Skin epidermis (tissue), 12 donors: ENCODE data around the gene HEXD.
A peak's percentile ranks its signal among the peaks of the same experiment; 100 is the strongest.
"Not testable (repeated sequence)": the region's sequence is repeated elsewhere in the genome, so short reads cannot be mapped to it uniquely, and the experiment has no call there.

Experiments used
- H3K27ac ChIP-seq, 21 experiments: fragments of 200-600 bp; sonication (generic) in 11 of 21; one replicate each; pipeline ENCODE4 v1.5.0; 2020; ENCODE audit warnings: mild to moderate bottlenecking in 3 of 21, inconsistent platforms in 2 of 21, moderate library complexity in 2 of 21
- H3K4me3 ChIP-seq, 7 experiments: fragments of 200-600 bp; sonication (generic) in 2 of 7; one replicate each; pipeline ENCODE4 v1.5.0; 2020; ENCODE audit warnings: inconsistent platforms in 2 of 7, mild to moderate bottlenecking in 2 of 7, moderate library complexity in 1 of 7

The HEXD gene

GRCh38 chr17:82381703-82382009 lies 36.5 kb upstream of the HEXD start:
- H3K27ac ChIP-seq, H3K4me3 ChIP-seq: not testable (repeated sequence)

GRCh38 chr17:82382220-82382932 lies 35.8 kb upstream of the HEXD start:
- H3K27ac ChIP-seq, H3K4me3 ChIP-seq: not testable (repeated sequence)

- H3K27ac ChIP-seq, result no peak overlapping the region
These were observed 35.3 kb upstream of the HEXD start for GRCh38 chr17:82382933-82383255.

GRCh38 chr17:82383411-82383810 lies 34.7 kb upstream of the HEXD start:
- Histone ChIP-seq H3K4me3 (no peak overlapping the region), H3K27ac (no peak overlapping the region)

More at GRCh38 chr17:82382933-82383255, 35.3 kb upstream of the HEXD start:
- H3K4me3 ChIP-seq, result no peak overlapping the region

GRCh38 chr17:82384051-82384729 lies 34.0 kb upstream of the HEXD start:
- peak overlapping the region in 1 of 21 experiments; percentile 61 for H3K27ac ChIP-seq

GRCh38 chr17:82384730-82385481 lies 33.2 kb upstream of the HEXD start:
- Histone ChIP-seq H3K27ac (peak overlapping the region in 5 of 21 experiments; percentile 0 to 61 (median 29)), H3K4me3 (no peak overlapping the region)

More at GRCh38 chr17:82384051-82384729, 34.0 kb upstream of the HEXD start:
- no peak overlapping the region for H3K4me3 ChIP-seq

- Histone ChIP-seq H3K4me3 (no peak overlapping the region), H3K27ac (peak overlapping the region in 4 of 21 experiments; percentile 0 to 61 (median 42))
These were observed 32.4 kb upstream of the HEXD start for GRCh38 chr17:82385559-82386254.

DNA sequence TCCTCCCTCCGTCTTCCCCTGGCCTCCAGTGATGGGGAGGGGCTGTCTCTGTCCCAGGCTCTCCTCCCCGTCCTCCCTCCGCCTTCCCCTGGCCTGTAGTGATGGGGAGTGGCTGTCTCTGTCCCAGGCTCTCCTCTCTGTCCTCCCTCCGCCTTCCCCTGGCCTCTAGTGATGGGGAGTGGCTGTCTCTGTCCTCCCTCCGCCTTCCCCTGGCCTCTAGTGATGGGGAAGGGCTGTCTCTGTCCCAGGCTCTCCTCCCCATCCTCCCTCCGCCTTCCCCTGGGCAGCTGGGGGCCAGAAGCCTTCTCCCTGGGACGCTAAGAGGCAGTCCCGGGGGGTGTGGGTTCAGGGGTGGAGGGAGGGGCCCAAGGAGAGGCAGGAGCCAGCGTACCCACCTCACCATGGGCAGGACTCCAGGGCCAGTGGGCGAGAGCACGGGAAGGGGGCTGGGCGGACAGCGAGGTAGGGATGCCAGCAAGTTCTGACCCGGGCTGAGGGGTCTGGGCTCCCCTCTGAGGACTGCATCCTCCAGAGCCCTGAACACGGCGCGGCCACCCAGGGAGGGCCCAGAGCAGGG lies 31.8 kb upstream of the HEXD start:
- no peak overlapping the region for H3K4me3 ChIP-seq
- H3K27ac ChIP-seq, result peak overlapping the region in 4 of 21 experiments; percentile 3 to 31 (median 22)

DNA sequence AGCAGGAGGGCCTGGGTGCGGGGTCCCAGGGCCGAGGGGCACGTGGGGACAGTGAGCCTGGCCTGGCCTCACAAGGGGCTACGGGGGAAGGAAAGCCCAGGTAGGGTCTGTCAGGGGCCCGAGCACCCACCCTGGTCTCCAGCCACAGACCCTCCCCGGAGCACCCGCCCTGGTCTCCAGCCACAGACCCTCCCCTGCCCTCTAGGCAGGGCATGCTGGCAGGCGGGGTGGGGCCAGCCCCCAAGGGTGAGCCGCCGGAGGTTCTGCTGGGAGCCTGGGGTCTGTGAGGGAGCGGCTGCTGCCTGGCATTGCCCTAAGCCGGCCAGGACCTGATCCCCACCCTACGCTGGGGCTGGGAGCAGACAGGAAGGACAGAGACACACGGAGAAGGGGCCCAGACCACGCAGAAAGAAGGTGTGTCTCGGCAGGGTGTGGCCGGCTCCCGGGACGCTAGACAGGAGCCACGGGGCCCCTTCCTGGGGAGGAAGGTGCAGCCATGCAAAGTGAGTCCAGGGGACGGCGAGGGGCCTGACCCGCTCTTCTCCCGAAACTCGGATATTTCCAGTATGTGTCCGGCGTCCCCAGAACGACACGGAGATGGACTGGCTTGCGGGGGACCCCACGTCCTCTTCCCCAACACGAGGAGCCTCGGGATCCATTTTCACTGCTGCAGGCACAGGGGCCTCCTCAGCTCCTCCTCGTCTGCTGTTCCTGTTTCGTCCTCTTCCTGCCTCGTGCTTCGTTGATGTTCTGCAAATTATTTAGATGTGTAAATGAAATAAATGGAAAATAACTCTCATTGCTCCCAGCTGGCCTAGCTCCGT lies 31.1 kb upstream of the HEXD start:
- H3K4me3 ChIP-seq, result no peak overlapping the region

DNA sequence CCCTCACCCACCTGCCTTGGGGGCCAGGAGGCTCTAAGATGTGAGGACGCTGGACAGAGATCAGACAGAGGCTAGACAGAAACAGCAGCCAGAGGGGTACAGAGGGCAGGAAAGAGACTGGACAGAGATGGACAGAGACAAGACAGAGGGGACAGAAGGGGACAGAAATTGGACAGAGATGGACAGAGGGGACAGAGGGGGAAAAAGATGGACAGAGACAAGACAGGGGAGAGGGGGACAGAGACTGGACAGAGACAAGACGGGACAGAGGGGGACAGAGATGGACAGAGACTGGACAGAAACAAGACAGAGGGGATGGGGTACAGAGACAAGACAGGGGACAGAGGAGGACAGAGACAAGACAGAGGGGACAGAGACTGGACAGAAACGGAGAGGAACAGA lies 30.4 kb upstream of the HEXD start:
- no peak overlapping the region for H3K4me3 ChIP-seq
- no peak overlapping the region for H3K27ac ChIP-seq

More for the DNA sequence above, 31.1 kb upstream of the HEXD start:
- peak overlapping the region in 6 of 21 experiments; percentile 1 to 31 (median 22) for H3K27ac ChIP-seq

DNA sequence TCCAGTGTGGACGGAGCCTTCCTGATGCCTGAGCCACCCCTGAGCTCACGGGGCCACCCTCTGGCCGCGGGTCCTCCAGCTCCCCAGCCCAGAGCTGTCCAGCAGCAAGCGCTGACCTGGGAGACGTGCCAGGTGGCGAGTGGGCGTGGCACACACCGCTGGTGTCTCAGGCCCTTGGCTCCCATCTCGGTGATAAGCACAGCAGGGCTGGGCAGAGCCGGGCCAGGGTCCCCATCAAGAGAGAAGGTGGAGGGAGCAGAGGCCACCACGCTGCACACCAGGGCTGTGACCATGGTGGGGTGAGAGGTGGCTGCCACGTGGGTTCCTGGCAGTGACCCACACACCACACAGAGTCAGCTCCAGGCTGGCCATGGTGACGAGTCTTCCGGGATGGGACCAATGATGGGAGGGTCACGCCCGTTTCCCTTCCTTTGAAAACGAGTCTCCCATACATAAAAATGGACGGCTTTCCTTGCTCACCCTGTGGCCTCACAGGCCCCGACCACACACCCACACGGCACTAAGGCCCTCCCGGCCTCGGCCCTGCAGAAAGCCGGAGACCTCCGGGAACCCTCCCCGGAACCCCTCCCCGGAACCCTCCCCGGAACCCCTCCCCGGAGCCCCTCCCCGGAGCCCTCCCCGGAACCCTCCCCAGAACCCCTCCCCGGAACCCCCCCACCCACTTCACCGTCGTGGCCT lies 29.8 kb upstream of the HEXD start:
- H3K27ac ChIP-seq, result no peak overlapping the region
- H3K4me3 ChIP-seq, result no peak overlapping the region

- no peak overlapping the region for H3K4me3 ChIP-seq
These were observed 29.2 kb upstream of the HEXD start for GRCh38 chr17:82388922-82389283.

DNA sequence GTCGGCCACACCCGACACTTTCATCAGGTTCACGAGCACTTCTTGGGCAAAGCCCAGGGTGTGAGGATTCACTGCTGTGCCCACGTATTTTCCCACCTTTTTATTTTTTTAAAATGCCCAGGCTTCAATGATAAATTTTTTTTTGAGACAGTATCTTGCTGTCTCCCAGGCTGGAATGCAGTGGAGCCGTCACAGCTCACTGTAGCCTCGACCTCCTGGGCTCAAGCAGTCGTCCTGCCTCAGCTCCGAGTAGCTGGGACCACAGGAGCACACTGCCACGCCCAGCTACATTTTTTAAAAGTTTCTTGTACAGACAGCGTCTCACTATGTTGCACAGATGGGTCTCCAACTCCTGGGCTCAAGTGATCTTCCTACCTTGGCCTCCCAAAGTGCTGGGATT lies 28.8 kb upstream of the HEXD start:
- Histone ChIP-seq H3K27ac (no peak overlapping the region), H3K4me3 (no peak overlapping the region)

More at GRCh38 chr17:82388922-82389283, 29.2 kb upstream of the HEXD start:
- H3K27ac ChIP-seq, result no peak overlapping the region

GRCh38 chr17:82390015-82390859 lies 27.9 kb upstream of the HEXD start:
- no peak overlapping the region for H3K4me3 ChIP-seq
- H3K27ac ChIP-seq, result no peak overlapping the region

DNA sequence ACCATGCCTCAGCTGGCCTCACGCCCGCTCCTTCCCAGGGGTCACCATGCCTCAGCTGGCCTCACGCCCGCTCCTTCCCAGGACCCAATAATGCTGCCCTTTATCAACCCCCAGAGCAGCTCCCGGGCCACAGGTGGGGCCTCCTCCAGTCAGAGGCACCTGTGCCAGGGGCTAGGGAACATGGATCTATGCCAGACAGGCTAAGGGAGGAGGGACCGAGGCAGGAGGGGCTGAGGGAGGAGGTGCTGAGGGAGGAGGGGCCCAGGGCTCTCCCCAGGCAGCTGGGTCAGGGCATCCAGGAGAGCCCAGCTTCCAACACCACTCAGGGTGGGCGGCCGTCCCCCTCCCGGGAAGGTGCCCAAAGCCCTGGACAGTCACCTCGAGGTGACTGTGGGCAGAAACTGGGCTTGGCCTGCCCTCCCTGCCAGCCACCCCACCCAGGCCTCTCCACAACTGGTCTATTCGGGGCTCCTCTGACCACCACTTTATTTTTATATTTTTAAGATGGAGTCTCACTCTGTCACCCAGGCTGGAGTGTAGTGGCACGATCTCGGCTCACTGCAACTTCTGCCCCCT lies 27.2 kb upstream of the HEXD start:
- H3K27ac ChIP-seq, result no peak overlapping the region
- H3K4me3 ChIP-seq, result no peak overlapping the region

- Histone ChIP-seq H3K27ac (no peak overlapping the region), H3K4me3 (no peak overlapping the region)
These were observed 26.6 kb upstream of the HEXD start for GRCh38 chr17:82391496-82392066.
